Stimulated activated CD8-positive, alpha-beta memory T cell treated with anti-CD3 and anti-CD28 coated beads, Interleukin-2, amount 100 ng/mL, for 48 hours (primary cell): ENCODE results near the gene CORO2B.
"Not testable (repeated sequence)": the region's sequence is repeated elsewhere in the genome, so short reads cannot be mapped to it uniquely, and the experiment has no call there.

Experiments
- DNase-seq, 2 donors: peaks; one replicate each; pipeline ENCODE4 v3.0.0-alpha.2; 2020; ENCODE audit warnings: low read depth in 2 of 2

Gene CORO2B

GRCh38 chr15:68730471-68730919 lies 151.7 kb downstream of the CORO2B start:
- DNase-seq: no peak

- no peak for DNase-seq
These were observed 152.4 kb downstream of the CORO2B start for GRCh38 chr15:68730976-68731897.

DNA sequence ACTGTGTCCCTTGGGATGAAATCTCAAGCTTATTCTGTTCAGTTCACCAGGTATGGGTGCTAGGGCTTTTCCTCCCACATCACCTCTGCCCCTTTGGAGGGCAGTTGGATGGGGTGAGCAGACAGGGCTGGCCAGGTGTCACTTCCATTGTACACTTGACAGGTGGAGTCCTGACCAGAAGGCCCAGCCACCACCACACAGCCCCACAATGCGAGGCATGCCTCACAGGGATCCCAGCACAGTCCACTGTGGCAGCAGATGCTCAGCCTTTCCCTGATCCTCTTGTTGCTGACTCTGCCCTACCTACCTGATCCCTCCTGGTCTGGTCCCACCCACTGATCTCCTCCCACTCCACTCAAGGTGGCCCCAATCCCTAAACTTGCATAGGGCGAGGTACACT lies 153.7 kb downstream of the CORO2B start:
- no peak for DNase-seq

DNA sequence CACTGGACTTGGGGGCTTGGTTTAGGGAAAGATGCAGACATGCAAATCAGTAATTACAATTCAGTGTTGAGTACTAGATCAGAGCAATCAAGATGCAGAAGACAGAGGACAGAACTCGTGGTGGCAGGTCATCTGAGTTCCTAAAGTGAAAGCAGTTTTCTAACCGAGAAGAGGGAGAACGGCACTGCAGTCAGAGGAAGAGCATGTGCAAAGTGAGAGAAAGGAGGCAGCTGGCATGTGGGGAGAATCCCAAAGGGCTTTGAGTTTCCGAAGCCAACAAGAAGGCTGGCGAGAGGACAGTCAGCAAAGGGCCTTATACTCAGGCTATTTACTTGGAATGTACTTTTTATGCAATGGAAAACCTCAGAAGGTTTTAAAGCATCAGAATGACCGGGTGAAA lies 154.9 kb downstream of the CORO2B start:
- no peak for DNase-seq

DNA sequence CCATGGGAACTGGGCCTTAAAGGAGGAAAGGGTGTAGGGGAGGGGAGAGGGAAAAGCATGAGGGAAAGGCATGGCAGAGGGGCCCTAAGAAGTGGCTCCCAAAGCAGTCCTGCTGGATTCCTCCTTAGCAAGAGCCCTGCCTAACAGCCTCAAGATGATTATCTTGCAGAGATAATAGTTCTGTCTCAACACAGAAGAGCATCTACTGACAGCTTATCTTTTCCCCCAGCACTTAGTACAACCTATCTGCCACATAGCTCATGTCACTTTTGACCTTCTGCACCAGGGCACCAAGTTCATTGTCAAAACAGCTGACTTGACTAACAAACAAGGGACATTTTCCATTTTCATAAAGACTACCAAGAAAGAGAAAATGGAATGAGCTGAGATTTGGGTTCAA lies 155.6 kb downstream of the CORO2B start:
- no peak for DNase-seq

DNA sequence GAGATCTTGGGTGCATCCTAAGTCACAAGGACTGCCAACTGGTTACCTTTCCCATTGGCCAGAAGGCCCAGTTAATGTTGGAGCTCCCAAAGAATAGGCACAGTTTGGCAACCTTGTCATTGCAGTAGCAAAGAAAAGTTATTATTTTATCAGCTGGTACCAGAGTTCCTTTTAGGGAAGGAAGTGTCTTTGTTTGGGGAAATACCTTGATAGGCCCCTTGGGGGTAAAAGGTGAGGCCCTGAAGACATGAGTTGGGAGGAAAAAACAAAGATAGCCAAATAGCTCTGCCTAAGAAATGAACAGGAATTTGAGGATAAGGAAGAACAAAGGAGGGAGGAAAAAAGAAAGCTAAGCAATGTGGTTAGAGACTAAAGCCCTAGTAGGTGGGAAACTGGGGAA lies 156.1 kb downstream of the CORO2B start:
- no peak for DNase-seq

DNA sequence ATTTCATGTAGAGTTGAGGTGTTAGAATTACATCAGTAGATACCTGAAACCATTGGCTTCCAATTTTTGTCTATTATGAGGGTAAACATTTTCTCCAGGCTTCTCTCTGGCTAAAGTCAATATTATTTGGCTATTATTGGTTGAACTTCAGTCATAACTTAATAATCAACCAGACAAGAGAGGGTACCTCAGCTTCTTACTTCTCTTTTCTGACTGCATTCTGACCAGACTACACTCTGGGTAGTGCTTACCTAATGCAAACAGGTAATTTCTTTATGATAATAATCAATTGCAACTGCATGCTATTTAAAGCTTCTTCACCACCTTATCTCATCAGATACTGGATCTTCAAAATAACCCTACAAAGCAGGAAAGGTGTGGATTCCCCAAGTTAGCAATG lies 156.8 kb downstream of the CORO2B start:
- no peak for DNase-seq

DNA sequence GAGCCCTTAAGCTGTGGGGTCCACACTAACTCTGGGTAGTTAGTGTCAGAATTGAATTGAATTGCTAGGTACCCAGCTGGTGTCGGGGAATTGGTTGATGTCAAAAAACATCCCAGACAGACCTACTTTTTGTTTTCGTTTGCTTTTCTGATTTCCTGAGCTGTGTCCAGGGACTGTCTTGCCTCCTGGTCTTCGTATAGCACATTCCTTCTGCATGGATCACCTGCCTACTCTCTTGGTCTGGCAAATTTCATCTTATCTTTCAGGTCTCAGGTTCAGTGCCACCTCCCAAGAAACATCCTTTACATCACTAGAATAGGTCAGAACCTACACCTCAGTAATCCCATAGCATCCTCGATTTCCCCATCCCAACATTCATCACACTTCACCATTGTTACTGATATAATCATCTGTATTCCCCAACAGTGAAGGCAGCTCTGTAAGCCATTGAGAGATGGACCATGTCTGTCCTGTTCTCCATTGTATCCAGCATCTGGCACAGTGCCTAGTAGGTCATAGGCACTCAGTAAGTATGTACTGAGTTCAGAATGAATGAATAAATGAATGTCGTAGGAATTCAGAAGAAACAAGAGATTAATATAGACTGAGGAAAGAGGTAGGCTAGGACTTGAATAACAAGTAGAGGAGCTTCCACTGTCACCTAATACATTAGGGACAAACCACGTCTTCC lies 160.7 kb downstream of the CORO2B start:
- DNase-seq: no peak

- no peak for DNase-seq
These were observed 164.5 kb downstream of the CORO2B start for GRCh38 chr15:68743256-68743655.

DNA sequence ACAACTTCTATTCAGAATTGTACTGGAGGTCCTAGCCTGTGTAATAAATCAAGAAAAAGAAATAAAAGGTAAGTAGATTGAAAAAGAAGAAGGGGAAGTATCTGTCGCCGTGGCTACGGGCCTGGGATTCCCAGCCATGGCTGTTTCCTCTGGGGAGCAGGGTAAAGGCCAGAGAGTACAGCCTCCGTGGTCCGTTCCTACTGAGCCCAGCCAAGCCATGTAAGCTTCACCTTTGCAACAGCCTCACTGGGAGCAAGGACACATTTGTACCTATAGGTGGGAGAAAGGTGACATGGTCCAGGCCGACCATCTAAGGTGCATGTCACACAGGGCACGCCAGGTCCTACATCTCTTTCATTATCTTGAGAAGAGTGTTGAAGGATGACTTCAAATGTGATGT lies 170.6 kb downstream of the CORO2B start:
- DNase-seq: no peak

DNA sequence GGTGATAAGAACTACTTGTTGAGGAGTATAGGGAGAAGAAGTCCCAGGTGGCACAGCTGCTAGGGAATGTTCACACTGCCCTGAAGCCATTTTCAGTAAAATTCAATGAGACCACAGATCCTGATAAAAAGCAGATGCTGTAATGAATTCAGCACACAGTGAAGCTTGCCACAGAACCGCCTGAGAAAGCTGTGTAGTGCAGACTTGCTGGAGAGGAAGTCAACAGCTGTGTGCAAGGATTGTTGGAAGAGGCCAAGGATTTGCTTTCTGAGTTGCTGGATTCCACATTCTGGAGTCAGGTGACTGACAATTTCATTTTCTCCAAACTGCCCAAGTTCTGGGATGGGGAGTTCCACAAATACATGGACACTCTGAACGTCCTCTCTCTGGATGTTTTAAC lies 171.0 kb downstream of the CORO2B start:
- no peak for DNase-seq

DNA sequence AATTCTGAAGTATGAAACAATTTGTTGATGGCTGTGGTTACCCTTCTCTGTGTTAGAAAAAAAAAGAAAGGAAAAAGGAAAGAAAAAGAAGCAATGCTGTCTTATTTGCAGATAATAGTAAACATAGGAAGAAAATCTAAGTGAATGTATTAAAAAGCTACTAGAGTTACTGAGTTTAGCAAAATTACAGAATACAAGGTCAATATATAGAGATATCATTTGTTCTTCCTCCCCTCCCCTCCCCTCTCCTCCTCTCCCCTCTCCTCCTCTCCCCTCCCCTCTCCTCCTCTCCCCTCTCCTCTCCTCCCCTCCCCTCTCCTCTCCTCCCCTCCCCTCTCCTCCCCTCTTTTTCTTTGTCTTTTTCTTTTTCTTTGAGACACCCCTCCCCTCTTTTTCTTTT lies 172.8 kb downstream of the CORO2B start:
- no peak for DNase-seq

- no peak for DNase-seq
These were observed 176.9 kb downstream of the CORO2B start for GRCh38 chr15:68755731-68756130.

DNA sequence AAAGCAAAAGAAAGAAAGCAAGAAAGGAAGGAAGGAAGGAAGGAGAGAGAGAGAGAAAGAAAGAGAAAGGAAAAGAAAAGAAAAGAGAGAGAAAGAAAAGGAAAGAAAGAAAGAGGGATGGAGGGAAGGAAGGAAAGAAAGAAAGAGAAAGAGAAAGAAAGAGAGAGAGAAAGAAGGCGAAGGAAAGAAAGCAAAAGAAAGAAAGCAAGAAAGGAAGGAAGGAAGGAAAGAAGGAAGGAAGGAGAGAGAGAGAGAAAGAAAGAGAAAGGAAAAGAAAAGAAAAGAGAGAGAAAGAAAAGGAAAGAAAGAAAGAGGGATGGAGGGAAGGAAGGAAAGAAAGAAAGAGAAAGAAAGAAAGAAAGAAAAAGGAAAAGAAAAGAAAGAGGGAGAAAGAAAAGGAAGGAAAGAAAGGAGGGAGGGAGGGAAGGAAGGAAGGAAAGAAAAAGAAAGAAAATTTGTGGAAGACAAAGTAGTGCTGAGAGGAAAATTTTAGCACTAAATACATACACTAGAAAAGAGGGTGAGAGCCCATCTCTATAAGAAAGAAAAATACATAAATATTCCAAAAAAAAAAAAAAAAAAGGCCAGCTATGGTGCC lies 181.3 kb downstream of the CORO2B start:
- not testable (repeated sequence) for DNase-seq

- no peak for DNase-seq
These were observed 184.3 kb downstream of the CORO2B start for GRCh38 chr15:68763063-68763462.

DNA sequence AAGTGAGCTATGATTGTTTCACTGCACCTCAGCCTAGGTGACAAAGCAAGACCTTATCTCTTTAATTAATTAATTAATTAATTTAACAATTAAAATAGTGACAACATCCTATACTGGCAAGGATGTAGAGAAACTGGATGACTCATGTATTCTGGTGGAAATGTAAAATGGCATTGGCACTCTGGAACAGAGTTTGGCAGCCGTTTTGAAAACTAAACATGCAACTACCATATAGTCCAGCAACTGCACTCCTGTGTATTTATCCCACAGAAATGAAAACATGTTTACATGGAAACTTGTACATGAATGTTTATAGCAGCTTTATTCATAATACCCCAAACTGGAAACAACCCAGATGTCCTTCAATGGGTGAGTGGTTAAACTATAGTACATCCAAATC lies 185.3 kb downstream of the CORO2B start:
- DNase-seq: no peak

DNA sequence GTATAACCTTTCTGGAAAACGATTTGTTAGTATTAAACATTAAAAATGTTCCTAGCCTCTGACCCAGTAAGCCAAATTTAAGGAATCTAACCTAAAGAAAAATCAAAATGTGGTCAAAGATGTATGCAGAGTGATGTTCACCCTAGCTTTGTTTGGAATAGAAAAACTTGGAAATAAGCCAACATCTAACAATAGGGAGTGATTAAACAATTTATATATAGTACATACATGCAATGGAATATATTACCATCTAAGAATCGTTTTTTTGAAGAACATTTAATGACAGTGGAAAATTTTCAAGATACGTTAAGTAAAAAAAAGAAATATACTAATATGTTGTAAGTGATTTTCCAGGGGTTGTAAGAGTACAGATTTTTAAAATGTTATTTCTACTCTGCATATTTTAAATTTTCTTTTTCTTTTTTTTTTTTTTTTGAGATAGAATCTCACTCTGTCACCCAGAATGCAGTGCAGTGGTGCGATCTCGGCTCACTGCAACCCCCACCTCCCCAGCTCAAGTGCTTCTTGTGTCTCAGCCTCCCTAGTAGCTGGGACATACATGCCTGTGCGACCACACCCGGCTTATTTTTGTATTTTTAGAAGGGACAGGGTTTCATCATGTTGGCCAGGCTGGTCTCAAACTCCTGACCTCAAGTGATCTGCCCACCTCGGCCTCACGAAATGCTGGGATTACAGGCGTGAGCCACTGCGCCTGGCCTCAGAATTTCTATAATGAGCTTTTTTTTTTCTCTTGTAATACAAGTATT lies 187.0 kb downstream of the CORO2B start:
- DNase-seq: no peak

GRCh38 chr15:68767833-68768232 lies 189.0 kb downstream of the CORO2B start:
- no peak for DNase-seq

GRCh38 chr15:68768321-68768720 lies 189.5 kb downstream of the CORO2B start:
- DNase-seq: no peak

DNA sequence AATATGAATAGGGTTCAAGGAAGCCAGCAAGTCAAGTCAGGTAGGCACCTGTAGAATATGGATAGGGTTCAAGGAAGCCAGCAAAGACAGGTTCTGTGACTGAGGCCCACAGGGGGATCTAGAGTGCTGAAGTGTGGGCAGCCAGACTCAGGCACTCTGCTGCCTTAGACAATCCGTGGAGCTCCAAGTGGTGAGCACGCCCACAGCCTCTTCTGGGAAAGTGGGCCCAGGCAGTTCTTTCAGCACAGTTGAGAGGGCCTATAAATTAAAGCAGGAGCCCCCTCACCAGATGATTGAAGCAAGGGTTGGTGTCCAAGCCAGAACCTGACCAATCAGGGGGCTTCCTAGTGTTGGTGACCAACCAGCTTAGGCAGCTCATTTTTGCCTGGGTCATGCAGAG lies 190.9 kb downstream of the CORO2B start:
- no peak for DNase-seq

DNA sequence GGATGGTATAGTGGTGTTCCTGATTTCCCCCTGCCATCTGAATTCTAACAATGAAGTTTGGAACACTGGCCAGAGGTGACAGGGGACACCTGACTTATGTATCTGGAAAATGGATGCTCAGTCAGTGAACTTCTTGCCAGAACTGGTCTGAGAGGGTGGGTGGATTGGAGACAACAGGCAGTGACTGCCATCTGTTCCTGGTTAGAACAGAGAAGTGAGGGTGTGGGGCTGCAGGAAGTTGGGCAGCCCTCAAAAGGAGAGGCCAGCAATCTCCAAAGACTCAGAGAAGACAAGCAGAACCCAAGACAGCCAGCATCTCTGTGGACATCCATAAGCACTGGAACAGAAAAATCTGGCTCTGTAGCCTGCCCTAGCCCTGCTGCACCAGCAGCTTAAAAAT lies 191.4 kb downstream of the CORO2B start:
- DNase-seq: no peak

DNA sequence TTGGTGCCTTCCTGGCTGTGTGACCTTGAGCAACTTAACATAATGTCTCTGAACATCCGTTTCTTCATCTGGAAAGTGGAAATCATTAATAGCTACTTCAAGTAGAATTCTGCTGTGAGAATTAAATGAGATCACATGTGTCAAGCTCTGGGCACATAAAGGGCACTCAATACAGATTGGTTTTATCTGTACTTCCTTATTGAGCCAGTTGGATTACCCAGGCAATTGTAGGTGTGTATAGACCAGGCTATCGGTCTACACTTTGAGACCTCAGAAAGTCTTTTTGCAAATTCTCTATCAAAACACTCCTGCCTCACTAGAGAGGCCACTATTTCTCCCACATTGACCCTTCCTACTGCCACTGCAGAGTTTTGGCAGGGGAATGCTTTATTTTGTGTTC lies 194.2 kb downstream of the CORO2B start:
- no peak for DNase-seq
